Stimulated activated naive CD8-positive, alpha-beta T cell treated with anti-CD3 and anti-CD28 coated beads, Interleukin-15, Interleukin-2, amounts not matched to agents 100 U/mL and 50 U/mL, for 24 hours (primary cell): ENCODE data around the gene GNPTG.

ENCODE experiments used
- ATAC-seq: fragments of 150-1000 bp; cut with Tn5 transposase; one replicate; pipeline ENCODE4 v1.10.0; 2021
- DNase-seq: peaks from one replicate; pipeline ENCODE4 v3.0.0; 2021

Gene GNPTG

DNA sequence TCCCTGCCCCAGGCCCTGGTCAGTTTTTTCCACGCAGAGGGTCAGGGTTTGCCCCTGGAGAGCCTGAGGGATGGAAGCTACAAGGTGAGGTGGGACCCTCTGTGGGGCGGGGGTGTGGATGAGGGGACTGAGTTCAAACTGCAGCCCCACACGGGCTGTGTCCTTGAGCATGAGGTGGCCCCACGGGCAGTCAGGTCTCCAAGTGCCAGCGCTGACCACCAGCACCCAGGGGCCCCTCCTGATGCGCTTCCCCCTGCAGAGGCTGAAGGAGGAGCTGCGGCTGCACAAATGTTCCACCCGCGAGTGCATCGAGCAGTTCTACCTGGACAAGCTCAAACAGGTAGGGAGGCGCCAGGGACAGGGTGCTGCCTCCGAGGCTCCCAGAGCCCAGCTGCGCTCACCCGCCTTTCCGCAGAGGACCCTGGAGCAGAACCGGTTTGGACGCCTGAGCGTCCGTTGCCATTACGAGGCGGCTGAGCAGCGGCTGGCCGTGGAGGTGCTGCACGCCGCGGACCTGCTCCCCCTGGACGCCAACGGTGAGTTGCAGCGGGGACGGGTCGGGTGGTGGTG lies 4.4 kb upstream of the GNPTG start:
- no peak for DNase-seq
- ATAC-seq = no peak

DNA sequence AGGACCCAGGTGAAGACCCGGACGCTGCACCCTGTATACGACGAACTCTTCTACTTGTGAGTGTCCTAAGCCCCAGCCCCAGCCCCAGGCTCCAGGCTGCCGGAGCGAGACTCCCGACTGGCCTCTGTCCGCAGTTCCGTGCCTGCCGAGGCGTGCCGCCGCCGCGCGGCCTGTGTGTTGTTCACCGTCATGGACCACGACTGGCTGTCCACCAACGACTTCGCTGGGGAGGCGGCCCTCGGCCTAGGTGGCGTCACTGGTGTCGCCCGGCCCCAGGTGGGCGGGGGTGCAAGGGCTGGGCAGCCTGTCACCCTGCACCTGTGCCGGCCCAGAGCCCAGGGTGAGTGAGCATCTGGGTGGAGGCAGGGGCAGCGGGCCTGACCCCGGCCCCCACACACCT lies 3.8 kb upstream of the GNPTG start:
- no peak for ATAC-seq

DNA sequence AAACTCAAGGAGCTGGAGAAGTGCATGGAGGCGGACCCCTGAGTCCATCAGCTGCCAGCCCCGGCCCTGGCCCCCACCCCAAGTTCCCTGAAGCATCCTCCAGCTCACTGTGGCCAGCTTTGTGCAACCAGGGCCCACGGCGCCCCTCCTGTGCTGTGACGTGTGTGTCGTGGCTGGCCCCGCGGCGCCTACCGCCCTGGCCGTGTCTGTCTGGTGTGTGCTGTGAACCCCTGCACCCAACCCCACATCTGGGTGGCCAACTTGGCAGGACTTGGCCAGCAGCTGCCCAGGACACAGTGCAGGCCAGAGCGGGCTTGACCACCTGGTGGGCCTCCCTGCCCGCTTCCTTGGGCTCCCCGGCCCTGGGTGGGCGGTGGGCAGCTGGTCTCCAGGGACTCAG lies 3.3 kb upstream of the GNPTG start:
- no peak for ATAC-seq

More for the DNA sequence above, 3.8 kb upstream of the GNPTG start:
- no peak for DNase-seq

DNA sequence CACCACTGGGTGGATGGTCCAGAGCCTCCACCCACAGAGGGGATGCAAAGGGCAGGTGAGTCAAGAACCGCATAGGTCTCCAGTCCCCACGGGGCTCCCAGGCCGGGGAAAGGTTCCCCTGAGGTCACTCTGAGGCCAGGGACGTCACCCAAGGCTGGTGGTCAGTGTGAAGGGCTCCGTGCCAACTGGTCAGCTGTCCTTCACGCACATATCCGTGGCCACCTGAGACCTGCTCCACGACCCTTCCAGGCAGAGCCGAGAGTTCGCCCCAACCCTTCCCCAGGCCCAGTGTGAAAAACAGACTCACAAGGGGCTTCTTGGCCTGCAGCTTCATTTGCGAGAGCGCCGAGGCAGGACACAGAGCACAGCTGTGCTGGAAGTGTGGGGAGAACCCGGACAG lies 2.8 kb upstream of the GNPTG start:
- DNase-seq (no peak), ATAC-seq (no peak)

More for the DNA sequence above, 3.3 kb upstream of the GNPTG start:
- no peak for DNase-seq

DNA sequence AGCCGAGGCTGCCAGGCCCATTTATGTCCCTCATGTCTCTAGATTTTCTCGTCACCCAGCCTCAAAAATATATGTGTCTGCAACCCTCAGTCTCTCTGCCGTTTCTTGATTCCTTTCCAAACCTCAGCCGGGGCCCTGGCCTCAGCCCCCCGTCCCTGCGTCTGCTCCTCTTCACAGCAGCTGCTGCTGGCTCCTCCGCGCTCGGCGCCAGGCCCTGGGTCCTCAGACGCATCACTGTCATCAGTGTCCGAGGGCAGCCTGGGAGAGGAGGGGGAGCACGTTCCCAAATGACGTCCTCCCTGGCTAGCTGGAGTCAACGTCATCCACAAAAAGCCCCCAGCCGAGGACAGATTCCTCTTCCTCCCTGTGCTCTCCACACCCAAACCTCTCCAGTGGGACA lies 2.4 kb upstream of the GNPTG start:
- ATAC-seq (no peak), DNase-seq (no peak)

DNA sequence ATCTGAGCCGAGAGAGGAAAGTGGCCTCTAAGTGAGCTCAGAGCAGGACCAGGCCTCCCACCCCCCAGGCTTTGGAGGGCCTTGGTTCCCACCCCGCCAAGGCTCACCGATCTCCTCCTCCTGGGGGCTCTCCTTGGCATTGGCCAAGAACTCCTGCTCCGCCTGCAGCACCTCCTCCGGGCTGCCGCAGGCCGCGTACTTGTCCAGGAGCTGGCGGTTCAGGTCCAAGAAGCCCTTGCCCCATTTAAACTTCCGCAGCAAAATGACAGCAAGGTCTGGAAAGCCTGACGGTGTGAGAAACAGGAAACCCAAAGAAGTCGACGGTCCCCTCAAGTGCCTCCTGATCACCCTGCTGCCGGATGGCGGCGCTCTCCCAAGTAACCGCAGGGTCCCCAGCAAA lies 1.8 kb upstream of the GNPTG start:
- ATAC-seq = no peak

DNA sequence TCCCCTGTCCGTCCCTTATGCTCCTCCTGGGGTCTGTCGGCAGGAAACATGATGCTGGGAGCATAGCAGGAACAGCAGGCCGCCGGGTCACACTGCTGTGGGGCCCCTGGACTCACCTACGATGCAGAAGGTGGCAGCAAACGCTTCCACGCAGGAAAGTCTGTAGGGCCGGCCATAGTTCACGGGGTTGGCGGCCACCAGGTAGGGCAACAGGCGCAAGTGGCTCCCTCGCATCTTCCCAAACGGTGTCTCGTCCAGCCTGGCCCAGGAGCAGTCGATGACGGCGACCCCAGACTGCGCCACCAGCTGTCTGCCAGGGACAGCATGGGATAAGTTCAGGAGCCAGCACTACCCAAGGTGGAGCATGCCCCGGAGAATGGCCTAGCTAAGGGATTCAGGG lies 1.0 kb upstream of the GNPTG start:
- ATAC-seq (no peak), DNase-seq (no peak)

More for the DNA sequence above, 1.8 kb upstream of the GNPTG start:
- DNase-seq = no peak

DNA sequence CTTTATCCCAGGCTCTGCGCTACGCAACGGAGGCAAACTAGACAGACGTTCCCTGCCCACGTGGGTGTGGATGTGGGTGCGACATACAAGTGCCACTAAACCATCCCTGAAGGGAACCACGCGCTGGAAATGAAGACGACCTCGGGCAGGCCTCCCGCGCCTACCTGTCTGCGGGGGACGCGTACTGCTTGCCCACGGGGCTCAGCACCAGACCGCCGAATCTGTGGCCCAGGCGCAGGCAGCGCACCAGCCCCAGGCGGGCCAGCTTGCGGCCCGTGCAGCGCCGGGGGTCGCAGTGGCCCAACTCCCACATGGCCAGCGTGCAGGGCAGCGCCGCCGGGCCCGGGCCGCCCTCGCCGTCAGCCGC lies 533 bp upstream of the GNPTG start:
- ATAC-seq (no peak), DNase-seq (no peak)

DNA sequence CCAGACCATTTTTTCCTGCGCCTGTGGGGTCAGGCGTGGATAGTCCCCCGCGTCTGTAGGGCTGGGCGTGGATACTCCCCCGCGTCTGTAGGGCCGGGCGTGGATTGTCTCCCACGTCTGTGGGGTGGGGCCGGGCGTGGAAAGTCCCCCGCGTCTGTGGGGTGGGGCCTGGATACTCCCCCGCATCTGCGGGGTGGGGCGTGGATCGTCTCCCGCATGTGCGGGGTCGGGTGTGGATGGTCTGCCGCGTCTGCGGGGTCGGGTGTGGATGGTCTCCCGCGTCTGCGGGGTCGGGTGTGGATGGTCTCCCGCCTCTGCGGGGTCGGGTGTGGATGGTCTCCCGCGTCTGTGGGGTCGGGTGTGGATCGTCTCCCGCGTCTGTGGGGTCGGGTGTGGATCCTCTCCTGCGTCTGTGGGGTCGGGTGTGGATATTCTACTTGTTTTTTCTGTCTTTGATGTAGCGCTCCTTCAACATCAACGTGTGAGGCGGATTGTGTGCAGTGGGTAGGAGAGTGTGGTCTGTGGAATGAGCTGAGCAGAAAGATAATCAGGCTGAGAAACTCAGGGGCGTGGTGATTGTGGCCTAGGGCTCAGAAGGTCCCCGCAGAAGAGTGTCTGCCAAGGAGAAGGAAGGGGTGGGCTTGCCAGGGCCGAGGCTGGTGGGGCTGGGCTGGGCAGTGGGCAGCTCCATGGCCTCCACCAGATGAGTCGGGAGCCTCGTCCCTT lies 3.2 kb downstream of the GNPTG start:
- no peak for DNase-seq
- no peak for ATAC-seq

DNA sequence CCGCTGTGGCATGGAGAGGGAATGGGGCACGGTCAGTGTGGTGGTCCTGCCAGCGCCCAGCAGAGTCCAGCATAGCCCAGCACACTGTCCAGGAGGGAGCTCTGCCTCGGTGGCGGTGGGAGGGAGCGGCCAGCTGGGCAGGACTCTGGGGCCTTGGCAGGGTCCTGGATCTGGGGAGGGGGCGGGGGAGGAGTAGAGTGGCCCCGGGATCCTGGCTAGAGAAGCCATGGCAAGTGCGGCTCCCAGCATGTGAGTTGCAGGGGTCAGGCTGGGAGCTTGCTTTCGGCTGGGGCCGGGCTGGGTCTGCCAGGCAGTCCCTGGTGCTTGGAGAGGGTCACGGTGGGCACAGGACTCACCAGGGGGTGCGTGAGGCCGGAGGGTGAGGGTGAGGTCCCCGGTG lies 3.9 kb downstream of the GNPTG start:
- ATAC-seq (no peak), DNase-seq (no peak)

DNA sequence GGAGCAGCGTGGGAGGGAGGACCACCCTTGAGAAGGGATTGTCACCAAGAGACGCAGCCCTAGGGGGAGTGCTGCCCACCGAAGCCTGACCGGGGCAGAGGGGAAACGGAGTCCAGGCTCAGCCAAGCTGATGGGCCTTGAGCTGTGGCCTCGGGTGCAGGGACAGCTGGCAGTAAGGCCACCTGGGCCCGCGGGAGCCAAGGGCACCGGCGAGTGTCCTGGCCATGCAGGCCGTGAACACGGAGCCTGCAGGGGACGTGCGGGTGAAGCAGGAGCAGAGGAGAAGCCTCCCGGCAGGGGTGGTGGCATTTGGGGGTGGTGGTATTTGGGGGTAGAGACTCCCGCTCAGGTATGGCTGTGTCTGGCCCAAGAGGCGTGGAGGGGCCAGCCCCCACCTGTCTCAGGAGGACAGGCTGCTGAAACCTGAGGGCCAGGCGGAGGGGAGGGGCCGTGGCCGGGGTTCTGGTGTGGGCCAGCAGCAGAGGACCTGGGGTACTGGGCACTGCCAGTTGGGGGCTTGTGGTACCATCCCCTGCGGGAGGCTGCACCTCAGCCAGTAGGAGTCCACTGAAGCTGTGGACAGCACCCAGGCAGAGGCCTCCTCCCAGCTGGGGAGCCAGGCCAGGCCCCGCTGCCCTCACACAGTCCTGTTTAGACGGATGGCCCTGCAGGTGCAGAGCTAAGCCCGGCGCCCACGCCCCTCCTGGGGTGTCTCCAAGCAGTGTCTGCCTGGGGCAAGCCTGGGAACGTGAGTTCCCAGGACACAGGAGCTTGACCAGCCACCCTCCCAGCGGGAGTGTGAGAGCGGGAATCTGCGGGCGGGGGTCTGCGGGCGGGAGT lies 4.5 kb downstream of the GNPTG start:
- DNase-seq (no peak), ATAC-seq (no peak)

DNA sequence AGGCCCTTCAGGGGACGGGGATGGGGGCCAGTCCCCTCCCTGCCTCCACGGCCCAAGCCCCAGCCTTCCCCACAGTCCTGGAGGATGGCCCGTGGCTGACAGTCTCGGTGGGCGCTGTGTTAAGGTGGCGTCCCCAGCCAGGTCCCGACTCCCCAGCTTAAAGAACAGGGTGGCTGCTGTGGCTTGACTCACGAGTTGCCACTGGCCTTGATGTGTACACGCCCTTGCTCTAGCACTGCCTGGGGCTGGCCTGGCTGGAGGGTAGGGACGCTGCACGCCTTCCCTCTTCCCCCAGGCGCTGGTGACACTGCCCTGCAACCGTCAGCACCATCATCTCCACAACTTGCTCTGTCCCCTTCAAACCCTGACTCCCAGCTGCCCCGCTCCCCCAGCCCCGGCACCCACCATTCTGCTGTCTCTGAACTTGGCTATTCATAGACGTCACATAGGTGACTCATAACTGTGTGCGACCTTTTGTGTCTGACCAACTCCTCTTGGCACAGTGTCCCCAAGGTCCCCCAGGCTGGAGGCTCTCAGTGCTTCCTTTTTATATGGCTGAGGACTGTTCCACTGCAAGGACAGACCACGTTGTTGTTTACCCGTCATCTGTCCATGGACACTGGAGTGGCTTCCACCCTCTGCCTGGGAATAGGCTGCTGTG lies 6.3 kb downstream of the GNPTG start:
- DNase-seq = no peak
- ATAC-seq = peak; percentile 30

DNA sequence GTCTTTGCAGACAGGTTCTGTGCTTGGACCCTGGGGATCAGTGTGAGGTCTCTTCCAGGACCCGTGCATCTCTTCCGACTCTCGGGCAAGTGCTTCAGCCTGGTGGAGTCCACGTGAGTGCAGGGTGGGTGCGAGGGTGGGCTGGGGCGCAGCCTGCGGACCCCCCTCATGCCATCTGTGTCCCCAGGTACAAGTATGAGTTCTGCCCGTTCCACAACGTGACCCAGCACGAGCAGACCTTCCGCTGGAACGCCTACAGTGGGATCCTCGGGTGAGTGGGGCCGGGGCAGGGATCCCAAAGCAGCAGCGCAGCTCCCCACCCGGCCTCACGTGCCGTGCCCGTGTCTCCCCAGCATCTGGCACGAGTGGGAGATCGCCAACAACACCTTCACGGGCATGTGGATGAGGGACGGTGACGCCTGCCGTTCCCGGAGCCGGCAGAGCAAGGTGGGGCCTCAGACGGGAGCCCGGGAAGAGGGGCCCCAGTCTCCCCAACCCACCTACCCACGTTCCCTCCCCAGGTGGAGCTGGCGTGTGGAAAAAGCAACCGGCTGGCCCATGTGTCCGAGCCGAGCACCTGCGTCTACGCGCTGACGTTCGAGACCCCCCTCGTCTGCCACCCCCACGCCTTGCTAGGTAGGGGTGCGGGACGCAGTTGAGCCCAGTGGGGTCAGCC lies 10.1 kb downstream of the GNPTG start:
- no peak for DNase-seq
- no peak for ATAC-seq

DNA sequence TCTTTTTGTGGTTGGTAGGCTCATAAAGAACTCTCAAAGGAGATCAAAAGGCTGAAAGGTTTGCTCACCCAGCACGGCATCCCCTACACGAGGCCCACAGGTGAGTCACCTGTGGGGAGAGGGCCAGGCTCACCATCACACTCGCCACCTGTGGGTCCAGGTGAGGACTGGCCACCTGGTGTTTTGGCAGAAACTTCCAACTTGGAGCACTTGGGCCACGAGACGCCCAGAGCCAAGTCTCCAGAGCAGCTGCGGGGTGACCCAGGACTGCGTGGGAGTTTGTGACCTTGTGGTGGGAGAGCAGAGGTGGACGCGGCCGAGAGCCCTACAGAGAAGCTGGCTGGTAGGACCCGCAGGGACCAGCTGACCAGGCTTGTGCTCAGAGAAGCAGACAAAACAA lies 11.1 kb downstream of the GNPTG start:
- DNase-seq (no peak), ATAC-seq (no peak)

DNA sequence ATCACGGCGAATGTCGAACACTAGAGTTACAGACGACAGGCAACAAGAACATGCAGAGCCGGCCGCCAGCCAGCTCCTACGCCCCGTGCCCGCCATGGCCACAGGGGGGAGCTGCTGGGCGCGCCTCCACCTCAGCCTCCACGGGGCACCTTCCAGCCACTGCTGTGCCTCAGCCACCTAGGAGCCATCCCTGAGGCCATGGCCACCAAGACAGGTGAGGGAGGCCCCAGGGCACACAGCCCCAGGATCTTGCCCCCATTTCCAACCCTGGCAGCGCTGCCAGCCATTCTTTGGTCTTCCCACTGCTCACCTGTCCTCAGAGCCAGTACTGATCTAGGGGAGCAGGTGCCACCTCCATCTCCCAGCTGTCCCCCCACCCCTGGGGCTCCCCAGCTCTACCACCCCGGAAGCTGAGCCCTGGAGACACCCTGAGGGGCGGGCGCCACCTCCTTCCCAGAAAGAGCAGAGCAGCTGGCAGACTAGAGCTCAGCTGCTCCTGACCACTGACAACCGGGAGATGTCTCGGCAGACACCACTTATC lies 11.8 kb downstream of the GNPTG start:
- ATAC-seq = peak; percentile 88
- DNase-seq = peak; percentile 79

DNA sequence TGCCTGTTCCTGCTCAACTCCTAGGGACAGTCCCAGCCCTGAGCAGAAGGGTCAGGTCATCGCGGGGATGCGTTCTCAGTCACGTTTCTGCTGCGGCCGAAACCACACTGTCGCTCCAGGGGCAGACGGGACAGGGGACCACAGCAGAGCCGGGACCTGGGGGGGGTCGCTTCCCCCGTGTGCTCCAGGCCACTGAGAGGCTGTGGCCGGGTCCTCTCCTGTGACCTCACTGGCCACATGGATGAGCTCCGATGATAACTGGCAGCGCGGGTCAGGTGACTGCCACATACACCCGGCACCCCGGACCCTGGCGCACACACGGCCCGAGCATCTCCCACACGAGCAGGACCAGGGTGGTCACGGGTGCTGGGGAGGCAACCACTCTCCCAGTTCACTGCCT lies 12.8 kb downstream of the GNPTG start:
- DNase-seq = no peak
- no peak for ATAC-seq

DNA sequence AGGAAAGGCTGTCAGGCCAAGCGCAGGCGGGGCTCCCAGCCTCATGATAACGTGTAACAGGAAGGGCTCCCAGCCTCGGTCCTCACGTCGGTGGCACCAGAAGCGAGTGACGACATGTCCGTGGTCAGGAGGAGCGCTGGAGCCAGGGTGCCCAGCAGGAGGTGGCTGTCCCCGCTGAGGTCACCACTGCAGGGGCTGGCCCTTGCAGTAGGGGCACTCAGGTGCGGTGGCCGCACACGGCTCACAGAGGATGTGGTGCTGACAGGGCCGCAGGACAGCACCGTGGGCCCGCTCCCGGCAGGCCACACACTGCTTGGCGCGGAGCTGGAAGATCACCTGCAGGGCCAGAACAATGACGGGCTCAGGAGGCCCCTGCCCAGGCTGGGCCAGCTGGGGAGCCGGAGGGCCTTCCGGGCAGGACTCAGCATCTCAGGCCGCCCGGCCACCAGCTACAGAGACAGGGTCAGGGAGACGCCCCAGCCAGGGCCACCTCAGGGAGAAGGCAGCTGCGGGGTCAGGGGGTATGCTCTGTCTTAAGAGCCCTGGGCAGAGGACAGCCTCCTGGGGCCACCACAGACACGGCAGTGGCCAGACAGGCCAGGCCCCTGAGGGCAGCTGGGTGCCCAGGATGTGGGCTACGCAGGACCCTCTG lies 14.5 kb downstream of the GNPTG start:
- DNase-seq (no peak), ATAC-seq (no peak)

DNA sequence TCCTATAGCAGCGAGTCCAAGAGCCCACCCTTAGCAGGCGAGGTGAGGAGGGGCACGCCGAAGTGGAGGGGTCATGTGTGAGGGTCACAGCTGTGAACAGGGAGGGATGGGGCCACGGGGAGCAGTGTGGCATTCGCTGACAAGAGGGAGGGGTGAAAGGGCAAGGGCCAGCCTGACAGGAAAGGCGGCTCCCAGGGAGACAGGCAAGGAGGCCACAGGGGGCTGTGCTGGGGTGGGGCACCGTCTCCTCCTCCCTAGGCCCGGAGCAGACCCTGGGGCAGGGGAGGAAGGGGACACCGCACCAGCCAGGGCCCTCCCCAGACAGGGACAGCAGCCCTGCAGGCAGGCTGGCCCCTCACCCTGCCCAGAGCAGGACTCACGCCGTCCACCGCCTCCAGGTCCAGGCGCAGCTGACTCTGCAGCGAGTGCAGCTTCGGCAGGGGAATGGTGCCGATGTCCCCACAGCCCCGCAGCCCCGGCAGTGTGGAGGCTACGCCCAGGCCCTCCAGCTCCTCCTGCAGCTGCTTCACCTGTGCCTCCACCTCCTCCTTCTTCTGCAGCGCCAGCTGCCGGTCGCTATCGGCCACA lies 15.1 kb downstream of the GNPTG start:
- ATAC-seq = no peak
- no peak for DNase-seq

DNA sequence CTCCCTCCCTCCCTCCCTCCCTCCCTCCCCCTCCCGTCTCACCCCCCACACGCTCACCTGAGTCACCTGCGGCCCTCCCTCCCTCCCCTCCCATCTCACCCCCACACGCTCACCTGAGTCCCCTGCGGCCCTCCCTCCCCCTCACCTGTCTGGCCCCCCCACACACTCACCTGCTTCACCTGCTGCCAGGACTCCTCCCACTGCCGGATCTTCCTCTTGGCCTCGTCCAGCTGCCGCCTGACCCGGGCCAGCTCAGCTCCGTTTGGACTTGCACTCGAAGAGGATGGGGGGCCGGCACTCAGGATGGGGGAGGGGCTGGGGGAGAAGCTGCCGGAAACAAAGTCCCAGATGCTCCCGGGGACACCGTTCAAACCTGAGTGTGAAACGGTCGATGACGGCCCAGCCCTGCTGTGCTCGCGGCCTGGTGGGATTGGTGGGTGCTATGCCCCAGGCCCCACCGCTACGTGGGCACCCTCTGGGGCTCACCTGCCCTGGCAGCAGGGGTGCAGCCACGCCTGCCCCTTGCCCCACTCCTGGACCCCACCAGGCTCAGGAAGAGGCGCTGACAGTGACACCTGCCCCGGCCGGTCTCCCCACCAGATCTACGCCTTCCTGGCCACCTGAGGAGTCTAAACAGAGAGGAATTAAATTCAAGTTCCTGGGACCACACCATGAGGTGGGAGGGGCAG lies 15.9 kb downstream of the GNPTG start:
- DNase-seq (no peak), ATAC-seq (no peak)
